ENCODE data around the gene FAM13A.
A peak's percentile ranks its signal among the peaks of the same experiment; 100 is the strongest.

Gene FAM13A

DNA sequence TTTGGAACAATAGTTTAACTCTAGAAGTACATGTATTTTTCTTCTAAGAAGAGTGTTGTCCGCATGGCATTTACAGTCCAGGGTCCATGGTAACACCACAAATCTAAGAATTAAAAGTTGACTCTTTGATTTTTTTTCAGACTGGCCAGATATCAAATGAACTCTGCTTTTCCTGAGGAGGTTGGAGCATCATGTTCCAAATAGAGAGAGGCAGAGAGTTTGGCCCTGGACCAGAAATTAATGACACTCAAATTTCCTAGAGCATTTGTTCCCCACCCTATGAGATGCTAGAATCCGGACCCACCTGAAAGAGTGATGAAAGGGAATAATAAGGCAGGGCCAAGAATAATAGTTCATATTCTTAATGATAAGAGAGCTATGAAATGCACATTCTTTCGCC, 312.4 kb downstream of the FAM13A start:
- DNase-seq (ENCODE audit: low read depth) = no peak
- H3K4me3 ChIP-seq (replicated peaks; ENCODE audit: low read depth, low read length) = no peak overlapping the region
- TF ChIP-seq, protein P1, sequence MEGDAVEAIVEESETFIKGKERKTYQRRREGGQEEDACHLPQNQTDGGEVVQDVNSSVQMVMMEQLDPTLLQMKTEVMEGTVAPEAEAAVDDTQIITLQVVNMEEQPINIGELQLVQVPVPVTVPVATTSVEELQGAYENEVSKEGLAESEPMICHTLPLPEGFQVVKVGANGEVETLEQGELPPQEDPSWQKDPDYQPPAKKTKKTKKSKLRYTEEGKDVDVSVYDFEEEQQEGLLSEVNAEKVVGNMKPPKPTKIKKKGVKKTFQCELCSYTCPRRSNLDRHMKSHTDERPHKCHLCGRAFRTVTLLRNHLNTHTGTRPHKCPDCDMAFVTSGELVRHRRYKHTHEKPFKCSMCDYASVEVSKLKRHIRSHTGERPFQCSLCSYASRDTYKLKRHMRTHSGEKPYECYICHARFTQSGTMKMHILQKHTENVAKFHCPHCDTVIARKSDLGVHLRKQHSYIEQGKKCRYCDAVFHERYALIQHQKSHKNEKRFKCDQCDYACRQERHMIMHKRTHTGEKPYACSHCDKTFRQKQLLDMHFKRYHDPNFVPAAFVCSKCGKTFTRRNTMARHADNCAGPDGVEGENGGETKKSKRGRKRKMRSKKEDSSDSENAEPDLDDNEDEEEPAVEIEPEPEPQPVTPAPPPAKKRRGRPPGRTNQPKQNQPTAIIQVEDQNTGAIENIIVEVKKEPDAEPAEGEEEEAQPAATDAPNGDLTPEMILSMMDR (IDR thresholded peaks at IDR 0.05; ENCODE audit: low read length, missing control alignments) = no peak

DNA sequence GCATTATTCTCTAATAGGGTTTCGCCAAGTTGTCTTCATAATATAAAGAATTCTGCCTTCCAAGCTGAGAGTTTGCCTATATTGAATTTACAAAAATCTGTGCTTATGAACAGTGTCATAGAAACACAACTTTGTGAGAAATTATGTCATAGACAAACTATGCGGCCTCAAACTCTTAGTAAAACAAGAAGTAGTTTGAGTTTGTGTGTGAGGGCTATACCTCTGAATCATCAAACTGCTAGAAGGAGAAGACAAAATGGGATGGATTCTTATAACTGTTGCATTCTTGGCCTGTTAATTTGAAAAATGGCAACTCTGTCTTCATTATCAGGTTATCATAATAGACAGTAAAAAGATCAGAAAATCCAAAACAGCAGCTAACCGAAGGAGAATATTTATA, 313.3 kb downstream of the FAM13A start:
- H3K4me3 ChIP-seq (replicated peaks; ENCODE audit: low read depth, low read length) = no peak overlapping the region
- DNase-seq (ENCODE audit: low read depth) = peak; percentile 66
- TF ChIP-seq, protein P1 (IDR thresholded peaks at IDR 0.05; ENCODE audit: low read length, missing control alignments) = no peak

DNA sequence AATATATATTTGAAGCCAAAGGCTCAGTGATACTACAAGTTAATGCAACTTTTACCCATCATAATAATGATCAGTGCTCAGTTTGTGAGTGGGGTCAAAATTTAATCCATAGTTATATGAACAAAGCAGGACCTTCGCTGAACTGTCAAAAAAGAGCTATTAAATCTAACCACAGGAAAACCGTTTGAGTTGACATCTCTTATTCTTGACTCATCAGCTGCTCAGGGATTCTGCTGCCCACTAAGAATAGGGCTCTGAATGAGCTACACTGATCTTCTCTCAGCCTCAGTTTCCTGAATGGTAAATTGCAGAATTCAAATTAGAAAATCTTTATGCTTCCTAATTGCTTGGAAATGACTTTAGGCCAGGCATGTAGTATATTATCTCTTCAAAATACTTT, 314.4 kb downstream of the FAM13A start:
- TF ChIP-seq, protein P1 (IDR thresholded peaks at IDR 0.05; ENCODE audit: low read length, missing control alignments) = no peak
- no peak overlapping the region for H3K4me3 ChIP-seq (replicated peaks; ENCODE audit: low read depth, low read length)
- no peak for DNase-seq (ENCODE audit: low read depth)

DNA sequence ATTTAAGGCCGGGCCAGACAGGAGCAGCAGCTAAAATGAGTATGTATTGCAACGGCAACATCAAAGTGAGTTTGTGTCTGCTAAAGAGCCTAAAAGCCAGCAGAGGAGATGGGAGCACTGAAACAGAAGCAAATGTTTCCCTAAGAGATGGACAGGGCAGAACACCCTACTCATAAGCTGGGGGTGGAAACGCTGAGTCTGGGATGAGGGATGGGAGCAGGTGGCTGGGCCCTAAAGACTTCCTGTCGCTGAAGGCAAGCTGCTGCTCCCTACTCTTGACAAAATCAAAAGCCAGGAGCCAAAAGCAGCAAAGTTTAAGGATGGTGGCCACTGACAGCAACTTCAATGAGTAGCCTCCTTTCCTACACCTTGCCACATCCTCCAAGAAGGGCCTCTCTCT, 318.8 kb downstream of the FAM13A start:
- DNase-seq (ENCODE audit: low read depth) = no peak
- TF ChIP-seq, protein P1 (IDR thresholded peaks at IDR 0.05; ENCODE audit: low read length, missing control alignments) = no peak
- no peak overlapping the region for H3K4me3 ChIP-seq (replicated peaks; ENCODE audit: low read depth, low read length)

DNA sequence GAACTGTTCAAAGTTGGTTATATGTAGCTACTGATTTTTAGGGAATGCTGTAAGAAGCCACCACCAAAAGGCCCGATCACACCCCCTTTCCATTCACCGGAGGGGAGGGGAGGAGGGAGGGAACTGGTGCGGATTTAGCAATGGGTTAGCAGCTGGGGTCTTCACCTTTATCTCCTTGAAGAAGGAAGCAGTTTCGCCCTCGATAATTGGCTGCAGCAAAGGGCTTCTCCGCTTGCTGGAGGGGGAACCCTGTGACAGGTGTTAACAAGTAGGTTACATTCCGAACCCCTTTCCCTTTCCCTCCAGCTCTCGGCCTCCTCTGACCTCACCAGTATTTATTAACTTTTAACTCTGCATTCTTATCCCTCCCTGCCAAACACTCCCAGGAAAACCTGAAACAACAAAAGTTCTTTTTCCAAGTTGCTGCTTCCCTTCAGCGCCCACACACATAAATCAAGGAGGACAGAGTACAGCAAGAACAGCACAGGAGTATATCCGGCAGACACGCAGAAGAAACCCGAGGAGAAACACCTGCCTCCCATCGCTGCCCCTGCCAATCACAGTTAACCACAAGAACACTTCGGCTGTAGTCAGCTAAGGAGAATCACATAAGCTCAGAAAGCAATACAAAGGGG, 319.6 kb downstream of the FAM13A start:
- no peak overlapping the region for H3K4me3 ChIP-seq (replicated peaks; ENCODE audit: low read depth, low read length)
- TF ChIP-seq, protein P1 (IDR thresholded peaks at IDR 0.05; ENCODE audit: low read length, missing control alignments) = no peak
- no peak for DNase-seq (ENCODE audit: low read depth)

DNA sequence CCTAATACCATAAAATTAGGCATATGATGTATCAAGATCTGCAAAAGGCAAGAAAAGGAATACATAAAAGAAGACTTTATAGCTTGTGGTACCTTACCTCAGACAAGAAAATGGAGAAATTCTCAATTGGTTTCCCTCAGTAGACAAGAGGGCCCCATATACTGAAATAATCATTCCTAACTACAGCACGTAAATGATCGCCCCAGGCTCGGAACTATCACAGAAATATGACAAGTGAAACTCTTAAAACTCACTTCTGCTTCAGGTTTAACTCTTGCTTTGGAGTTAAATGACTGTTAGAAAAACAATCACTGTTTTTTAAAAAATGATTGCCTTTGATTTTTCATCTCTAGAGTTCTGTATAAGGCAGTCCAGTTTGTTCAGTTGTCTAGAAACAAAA, 320.7 kb downstream of the FAM13A start:
- TF ChIP-seq, protein P1 (IDR thresholded peaks at IDR 0.05; ENCODE audit: low read length, missing control alignments) = no peak
- DNase-seq (ENCODE audit: low read depth) = no peak
- no peak overlapping the region for H3K4me3 ChIP-seq (replicated peaks; ENCODE audit: low read depth, low read length)

DNA sequence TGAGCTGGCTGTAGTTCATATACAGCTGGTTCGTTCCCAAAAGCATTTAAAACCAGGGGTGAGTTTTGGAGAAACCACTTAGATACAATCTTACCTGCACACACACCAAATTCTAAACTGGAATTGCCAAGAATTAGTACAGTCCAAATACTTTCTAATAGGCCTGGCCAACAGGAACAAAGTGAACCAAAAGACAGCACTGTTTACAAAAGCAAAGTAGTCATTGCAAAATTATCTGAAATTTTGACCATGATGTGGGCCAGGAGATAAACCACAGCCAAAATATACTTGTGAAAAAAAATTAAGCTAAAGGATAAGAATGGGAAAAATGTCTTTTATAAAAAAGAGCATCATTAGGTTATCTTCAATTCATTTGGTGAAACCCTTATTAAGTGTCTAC, 321.4 kb downstream of the FAM13A start:
- no peak overlapping the region for H3K4me3 ChIP-seq (replicated peaks; ENCODE audit: low read depth, low read length)
- TF ChIP-seq, protein P1 (IDR thresholded peaks at IDR 0.05; ENCODE audit: low read length, missing control alignments) = no peak
- peak; percentile 13 for DNase-seq (ENCODE audit: low read depth)

Measured in fibroblast of pulmonary artery (primary cell).